Sigmoid colon (tissue), 4 donors: ENCODE measurements around the gene COL25A1.

Experiments
- EP300 ChIP-seq, 4 donors: sonication (generic); formaldehyde crosslinking; IDR thresholded peaks; one replicate each; pipeline ENCODE4 v1.6.1; 2017; ENCODE audit warnings: antibody characterized with exemption in 4 of 4
- TF ChIP-seq, protein P1 (sequence below), 4 experiments: fragments of 450-650 bp in 3 of 4; fragments of 200-600 bp in 1 of 4; IDR thresholded peaks; one replicate each; pipeline ENCODE4 v1.5.1; 2016 to 2019; ENCODE audit warnings: antibody characterized with exemption in 4 of 4, mild to moderate bottlenecking in 3 of 4, moderate library complexity in 2 of 4

DNA sequence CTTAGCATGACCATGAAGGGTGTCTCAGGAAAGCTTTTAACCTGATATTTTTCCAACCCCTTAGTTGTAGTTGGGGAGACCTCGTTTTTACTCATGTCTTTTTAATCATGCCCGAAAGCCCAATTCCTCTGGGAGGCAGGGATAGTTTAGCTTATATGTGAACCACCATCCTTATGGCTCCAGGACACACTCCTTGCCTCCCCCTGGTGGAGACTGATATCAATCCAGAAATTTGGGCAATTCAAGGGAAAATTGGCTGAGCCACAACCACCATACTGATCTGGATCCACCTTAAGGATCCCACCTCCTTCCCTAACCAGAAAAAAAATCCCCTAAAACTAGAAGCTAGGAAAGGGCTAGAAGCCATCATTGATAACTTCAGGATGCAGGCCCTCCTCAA is 13.4 kb upstream of the COL25A1 start:
- TF ChIP-seq, protein P1, sequence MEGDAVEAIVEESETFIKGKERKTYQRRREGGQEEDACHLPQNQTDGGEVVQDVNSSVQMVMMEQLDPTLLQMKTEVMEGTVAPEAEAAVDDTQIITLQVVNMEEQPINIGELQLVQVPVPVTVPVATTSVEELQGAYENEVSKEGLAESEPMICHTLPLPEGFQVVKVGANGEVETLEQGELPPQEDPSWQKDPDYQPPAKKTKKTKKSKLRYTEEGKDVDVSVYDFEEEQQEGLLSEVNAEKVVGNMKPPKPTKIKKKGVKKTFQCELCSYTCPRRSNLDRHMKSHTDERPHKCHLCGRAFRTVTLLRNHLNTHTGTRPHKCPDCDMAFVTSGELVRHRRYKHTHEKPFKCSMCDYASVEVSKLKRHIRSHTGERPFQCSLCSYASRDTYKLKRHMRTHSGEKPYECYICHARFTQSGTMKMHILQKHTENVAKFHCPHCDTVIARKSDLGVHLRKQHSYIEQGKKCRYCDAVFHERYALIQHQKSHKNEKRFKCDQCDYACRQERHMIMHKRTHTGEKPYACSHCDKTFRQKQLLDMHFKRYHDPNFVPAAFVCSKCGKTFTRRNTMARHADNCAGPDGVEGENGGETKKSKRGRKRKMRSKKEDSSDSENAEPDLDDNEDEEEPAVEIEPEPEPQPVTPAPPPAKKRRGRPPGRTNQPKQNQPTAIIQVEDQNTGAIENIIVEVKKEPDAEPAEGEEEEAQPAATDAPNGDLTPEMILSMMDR (IDR thresholded peaks at IDR 0.05): no peak
- no peak for TF ChIP-seq EP300 (IDR thresholded peaks at IDR 0.05)
